GM13977 (cell line): Measurements from ENCODE around the gene PRSS36.

Source experiments
- DNase-seq: peaks from one replicate; pipeline ENCODE4 v3.0.0; 2012; ENCODE audit warnings: low spot score
- CTCF ChIP-seq: IDR thresholded peaks from 2 replicates; pipeline ENCODE4 v1.5.1; 2012; ENCODE audit warnings: mild to moderate bottlenecking, control low read depth; ENCODE audit not compliant: insufficient read depth; ENCODE audit errors: extremely low read depth, missing control alignments
- in situ Hi-C: fragments of 300-500 bp; cut with MboI; formaldehyde crosslinking; loops from one replicate; pipeline ENCODE4 v1.12.0; 2022; ENCODE audit warnings: low sequenced_read_pairs, low pct_unique_long_range_greater_than_20kb, mixed read lengths, inconsistent platforms; ENCODE audit not compliant: unreplicated experiment

Gene PRSS36

GRCh38 chr16:31117384-31118222 lies 32.3 kb downstream of the PRSS36 start, which contains the start of gene KAT8:
TSS of gene KAT8 (plus strand) at chr16:31117664. CDS start at chr16:31117682, 18 bp downstream.
- TF ChIP-seq CTCF: no peak
- in situ Hi-C loops: no loop called here
- DNase-seq: peak; percentile 99

DNA sequence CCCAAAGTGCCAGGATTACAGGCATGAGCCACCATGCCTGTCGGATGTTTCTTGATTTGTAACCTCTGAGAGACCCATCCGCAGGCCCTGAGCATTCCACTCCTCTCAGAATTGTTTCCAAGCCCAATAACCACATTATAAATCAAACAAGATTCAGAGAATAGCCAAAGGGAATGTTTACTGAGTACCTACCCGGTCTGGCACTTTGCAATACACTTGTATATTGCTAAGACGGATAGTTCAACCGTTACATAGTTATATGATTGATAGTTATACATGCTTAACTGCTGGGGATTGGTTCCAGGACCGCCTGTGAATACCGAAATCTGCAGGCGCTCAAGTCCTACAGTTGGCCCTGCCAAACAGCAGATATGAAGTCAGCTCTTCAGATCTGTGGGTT lies 35.4 kb downstream of the PRSS36 start:
- DNase-seq: no peak
- in situ Hi-C loops: no loop called here
- no peak for TF ChIP-seq CTCF

GRCh38 chr16:31113121-31114120 lies 36.4 kb downstream of the PRSS36 start:
- no peak for DNase-seq
- in situ Hi-C loops: no loop called here
- TF ChIP-seq CTCF: no peak

GRCh38 chr16:31112711-31113110 lies 37.2 kb downstream of the PRSS36 start:
- in situ Hi-C loops: no loop called here
- TF ChIP-seq CTCF: no peak
- DNase-seq: no peak

GRCh38 chr16:31111881-31112466 lies 37.9 kb downstream of the PRSS36 start:
- no peak for DNase-seq
- TF ChIP-seq CTCF: no peak
- in situ Hi-C loops: no loop called here
